H1 (cell line): Measurements from ENCODE around the gene ABCG8. TPM values are rescaled to one million over a fixed set of nuclear protein-coding genes. Genes with fewer than 3 reads are reported as not detected.

Experiments used
- CTCF ChIA-PET: fragments of 300-600 bp; sonication (Branson Sonifier 250); formaldehyde crosslinking; loops from one replicate; lab custom pipeline; 2021; ENCODE audit not compliant: partially characterized antibody; lab: Charles Lee
- POLR2A ChIA-PET: fragments of 300-600 bp; sonication (Branson Sonifier 250); formaldehyde crosslinking; loops from one replicate; lab custom pipeline; 2021; ENCODE audit warnings: inconsistent platforms; ENCODE audit not compliant: partially characterized antibody; lab: Charles Lee
- DNase-seq, 2 experiments: peaks; one replicate each; pipeline versions ENCODE4 v3.0.0 to v3.0.0-alpha.2; 2010 to 2022; ENCODE audit warnings: low spot score in 2 of 2, low read depth in 1 of 2, mixed read lengths in 1 of 2
- FAIRE-seq: peaks from 2 replicates; lab custom pipeline; 2011; peaks lifted over from hg19 to GRCh38; lab: Jason Lieb, UNC
- H2AFZ ChIP-seq: 2 replicates; pipeline ENCODE4 v1.8.1; 2012; ENCODE audit warnings: low read length, inconsistent platforms
- H2AK5ac ChIP-seq: 2 replicates; pipeline ENCODE4 v1.6.1; 2013; ENCODE audit warnings: low read depth, low read length
- H2BK120ac ChIP-seq: replicated peaks from 2 replicates; pipeline ENCODE3; 2013; ENCODE audit warnings: low read depth, low read length, inconsistent platforms
- H2BK12ac ChIP-seq: 2 replicates; pipeline ENCODE4 v1.6.1; 2013; ENCODE audit warnings: low read depth, low read length
- H2BK15ac ChIP-seq: 2 replicates; pipeline ENCODE4 v1.6.1; 2013; ENCODE audit warnings: low read length
- H2BK20ac ChIP-seq: 2 replicates; pipeline ENCODE4 v1.6.1; 2013; ENCODE audit warnings: low read length
- H2BK5ac ChIP-seq: 2 replicates; pipeline ENCODE4 v1.6.1; 2013; ENCODE audit warnings: low read depth, low read length
- H3K14ac ChIP-seq: 2 replicates; pipeline ENCODE4 v1.6.1; 2013; ENCODE audit warnings: inconsistent platforms; ENCODE audit not compliant: insufficient read length
- H3K18ac ChIP-seq: 2 replicates; pipeline ENCODE4 v1.6.1; 2013; ENCODE audit warnings: low read length; ENCODE audit errors: extremely low read depth
- H3K23ac ChIP-seq: 2 replicates; pipeline ENCODE4 v1.6.1; 2013; ENCODE audit warnings: inconsistent platforms; ENCODE audit not compliant: insufficient read length
- H3K23me2 ChIP-seq: 2 replicates; pipeline ENCODE4 v1.6.1; 2013; ENCODE audit warnings: low read depth, low read length
- H3K27ac ChIP-seq: 2 replicates; pipeline ENCODE4 v1.6.1; 2011; ENCODE audit warnings: low read depth, low read length, inconsistent platforms
- H3K27me3 ChIP-seq, 4 experiments: replicated peaks in 1 of 4; 1 replicate in 1 of 4; 2 replicates in 3 of 4; pipeline versions ENCODE4 v1.6.1 to v1.8.1; 2011 to 2013; ENCODE audit warnings: low read length in 3 of 4, mild to moderate bottlenecking in 3 of 4, inconsistent platforms in 2 of 4, mixed read lengths in 2 of 4, moderate library complexity in 1 of 4; ENCODE audit not compliant: control insufficient read depth in 3 of 4, insufficient read depth in 3 of 4; ENCODE audit errors: extremely low read depth in 1 of 4
- H3K36me3 ChIP-seq, 4 experiments: 2 replicates each; pipeline versions ENCODE4 v1.6.1 to v1.8.1; 2011 to 2013; ENCODE audit warnings: mild to moderate bottlenecking in 4 of 4, low read length in 3 of 4, moderate library complexity in 2 of 4, control low read depth in 1 of 4, inconsistent platforms in 1 of 4; ENCODE audit not compliant: insufficient read depth in 4 of 4, control insufficient read depth in 2 of 4
- H3K4ac ChIP-seq: replicated peaks from 2 replicates; pipeline ENCODE3; 2013; ENCODE audit warnings: low read length, low read depth, mixed read lengths, inconsistent platforms; ENCODE audit not compliant: insufficient read length
- H3K4me1 ChIP-seq, 4 experiments: replicated peaks in 1 of 4; 1 replicate in 1 of 4; 2 replicates in 3 of 4; pipeline versions ENCODE4 v1.6.1 to v1.8.1; 2011 to 2013; ENCODE audit warnings: low read length in 3 of 4, inconsistent platforms in 2 of 4, mixed read lengths in 1 of 4; ENCODE audit not compliant: insufficient read depth in 4 of 4, control insufficient read depth in 3 of 4
- H3K4me2 ChIP-seq, 2 experiments: 2 replicates each; pipeline versions ENCODE4 v1.6.1 to v1.8.1; 2011 to 2013; ENCODE audit warnings: low read depth in 2 of 2, low read length in 2 of 2, control low read depth in 1 of 2, inconsistent platforms in 1 of 2, mild to moderate bottlenecking in 1 of 2; ENCODE audit not compliant: insufficient read depth in 1 of 2
- H3K4me3 ChIP-seq, 4 experiments: fragments of 200-600, 300-600 bp in 1 of 4; sonication (generic), shearing (Covaris generic), sonication (Bioruptor Twin) in 1 of 4; 2 replicates each; pipeline versions ENCODE4 v1.5.1 to v1.8.1; 2011 to 2016; ENCODE audit warnings: low read length in 4 of 4, low read depth in 3 of 4, control low read depth in 2 of 4, inconsistent platforms in 2 of 4, mild to moderate bottlenecking in 2 of 4, mixed read lengths in 1 of 4, moderate library complexity in 1 of 4; ENCODE audit not compliant: insufficient read depth in 2 of 4; ENCODE audit errors: extremely low read depth in 1 of 4
- H3K56ac ChIP-seq: replicated peaks from 2 replicates; pipeline ENCODE3; 2013; ENCODE audit warnings: low read depth, mild to moderate bottlenecking, mixed read lengths, low read length, inconsistent platforms; ENCODE audit not compliant: insufficient read length
- H3K79me1 ChIP-seq: 2 replicates; pipeline ENCODE4 v1.6.1; 2013; ENCODE audit warnings: low read depth, low read length, control low read depth
- H3K79me2 ChIP-seq, 2 experiments: 2 replicates each; pipeline versions ENCODE4 v1.6.1 to v1.8.1; 2012 to 2013; ENCODE audit warnings: low read length in 2 of 2, mild to moderate bottlenecking in 2 of 2, inconsistent platforms in 1 of 2; ENCODE audit not compliant: insufficient read depth in 2 of 2, control insufficient read depth in 1 of 2
- H3K9ac ChIP-seq, 4 experiments: replicated peaks in 1 of 4; 1 replicate in 1 of 4; 2 replicates in 3 of 4; pipeline versions ENCODE4 v1.6.1 to v1.8.1; 2011 to 2013; ENCODE audit warnings: low read depth in 3 of 4, low read length in 3 of 4, control low read depth in 2 of 4, mild to moderate bottlenecking in 2 of 4, moderate library complexity in 2 of 4, inconsistent platforms in 1 of 4; ENCODE audit errors: extremely low read depth in 1 of 4
- H3K9me3 ChIP-seq, 2 experiments: 2 replicates each; pipeline versions ENCODE4 v1.6.1 to v1.8.1; 2012 to 2013; ENCODE audit warnings: mild to moderate bottlenecking in 2 of 2, moderate library complexity in 2 of 2, control low read depth in 1 of 2, inconsistent platforms in 1 of 2, low read depth in 1 of 2, low read length in 1 of 2, mixed read lengths in 1 of 2; ENCODE audit not compliant: insufficient read depth in 2 of 2
- H4K20me1 ChIP-seq, 2 experiments: replicated peaks in 1 of 2; 2 replicates each; pipeline versions ENCODE3 to v1.8.1; 2011 to 2013; ENCODE audit warnings: inconsistent platforms in 2 of 2, low read length in 2 of 2, mild to moderate bottlenecking in 1 of 2; ENCODE audit not compliant: insufficient read depth in 2 of 2, control insufficient read depth in 1 of 2
- H4K5ac ChIP-seq: 2 replicates; pipeline ENCODE4 v1.6.1; 2013; ENCODE audit warnings: low read length, low read depth, mixed read lengths, inconsistent platforms; ENCODE audit not compliant: insufficient read length
- H4K8ac ChIP-seq: 2 replicates; pipeline ENCODE4 v1.8.0; 2013; ENCODE audit warnings: mild to moderate bottlenecking, moderate library complexity, low read length, inconsistent platforms; ENCODE audit not compliant: insufficient read depth; ENCODE audit errors: extremely low read depth
- H4K91ac ChIP-seq: replicated peaks from 2 replicates; pipeline ENCODE3; 2013; ENCODE audit warnings: low read length, mixed read lengths, inconsistent platforms; ENCODE audit not compliant: insufficient read length
- BACH1 ChIP-seq: IDR thresholded peaks from 2 replicates; pipeline ENCODE4 v1.6.1; 2012; ENCODE audit warnings: low read length, improper control_type of control experiment
- CTCF ChIP-seq, 3 experiments: IDR thresholded peaks; 1 replicate in 2 of 3; 2 replicates in 1 of 3; pipeline versions ENCODE4 v1.5.1 to v1.6.1; 2011; ENCODE audit warnings: low read length in 3 of 3, mild to moderate bottlenecking in 3 of 3, inconsistent platforms in 2 of 3, low read depth in 1 of 3, moderate library complexity in 1 of 3; ENCODE audit not compliant: insufficient read depth in 1 of 3; ENCODE audit errors: control extremely low read depth in 1 of 3
- GTF2F1 ChIP-seq: IDR thresholded peaks from 2 replicates; pipeline ENCODE4 v1.6.1; 2012; ENCODE audit warnings: low read depth, low read length, improper control_type of control experiment, borderline replicate concordance
- KDM5A ChIP-seq: fragments of 200-600 bp; IDR thresholded peaks from 2 replicates; pipeline ENCODE4 v1.7.1; 2012; ENCODE audit warnings: mild to moderate bottlenecking, low read length, inconsistent platforms, mixed read lengths
- MAFK ChIP-seq: IDR thresholded peaks from 2 replicates; pipeline ENCODE4 v1.6.1; 2012; ENCODE audit warnings: low read depth, mild to moderate bottlenecking, improper control_type of control experiment, low read length
- NANOG ChIP-seq: IDR thresholded peaks from 2 replicates; pipeline ENCODE4 v1.6.1; 2011; ENCODE audit warnings: low read length, low read depth, mild to moderate bottlenecking, inconsistent platforms; ENCODE audit not compliant: insufficient read depth, poor library complexity, severe bottlenecking
- POLR2A ChIP-seq, 2 experiments: IDR thresholded peaks; 1 replicate in 1 of 2; 2 replicates in 1 of 2; pipeline ENCODE4 v1.6.1; 2011; ENCODE audit warnings: low read depth in 2 of 2, low read length in 2 of 2, mild to moderate bottlenecking in 2 of 2; ENCODE audit errors: control extremely low read depth in 1 of 2
- SIN3A ChIP-seq, 2 experiments: IDR thresholded peaks in 1 of 2; conservative IDR thresholded peaks in 1 of 2; 2 replicates each; pipeline ENCODE4 v1.6.1; 2011 to 2012; ENCODE audit warnings: low read length in 2 of 2, improper control_type of control experiment in 1 of 2, low read depth in 1 of 2, mild to moderate bottlenecking in 1 of 2
- TEAD4 ChIP-seq: IDR thresholded peaks from 2 replicates; pipeline ENCODE4 v1.6.1; 2012; ENCODE audit warnings: low read depth, low read length, inconsistent platforms, mixed read lengths
- USF2 ChIP-seq: IDR thresholded peaks from 2 replicates; pipeline ENCODE4 v1.6.1; 2011; ENCODE audit warnings: low read length, improper control_type of control experiment
- ZNF274 ChIP-seq: IDR thresholded peaks from 2 replicates; pipeline ENCODE4 v1.7.0; 2012; ENCODE audit warnings: low read length, borderline replicate concordance; ENCODE audit errors: extremely low read depth
- WGBS, 2 experiments: shearing (Covaris generic) in 1 of 2; methylation state at CpG; one replicate each; pipeline versions ENCODE4 v1.1.6 to v1.1.7; 2013 to 2015; ENCODE audit warnings: low lambda C conversion rate in 2 of 2, mixed read lengths in 2 of 2, inconsistent platforms in 1 of 2, low coverage in 1 of 2, missing lambda C conversion rate in 1 of 2; ENCODE audit not compliant: insufficient replicate concordance in 2 of 2, insufficient coverage in 1 of 2, insufficient read length in 1 of 2; ENCODE audit errors: extremely low coverage in 1 of 2, missing lambda C conversion rate in 1 of 2; 5-methylcytosine and 5-hydroxymethylcytosine counted together
- polyA plus RNA-seq, 7 experiments: library from polyadenylated mRNA; depleted of rRNA in 3 of 7; stranded (reverse) in 5 of 7; unstranded in 2 of 7; fragments of >200 nt in 5 of 7; fragments of 200-250 nt in 2 of 7; gene quantifications; 1 replicate in 5 of 7; 2 replicates in 1 of 7; 4 replicates in 1 of 7; pipeline versions ENCODE4 v1.2.1 to v1.2.3, GENCODE V29; 2011 to 2013; ENCODE audit warnings: missing spikeins in 2 of 7, mixed read lengths in 2 of 7
- total RNA-seq: library from RNA; stranded (reverse); fragmentation: NEBNext Ultra II Directional; extraction: Animal tissue kit (Norgen Biotek cat#: 25700); gene quantifications from 2 replicates; pipeline ENCODE4 v1.2.1, GENCODE V29; 2021

Gene ABCG8
- total and polyA plus RNA-seq, 2 of the 8 experiments (the other 6 are each of a cell fraction or from before 2014, with no cell fraction given) = not detected

- ChIA-PET CTCF (interaction anchor here (0.6 to 2.9 kb wide), 2 partner anchors 9 to 105 kb away, joined by 3 to 8 read pairs; no protein-coding TSS in a partner anchor), POLR2A (interaction anchor here (0.6 kb wide), 1 partner anchor 118 kb away, joined by 3 read pairs; no protein-coding TSS in a partner anchor)
- Histone ChIP-seq H3K27ac (no peak overlapping the region), H4K91ac (no peak overlapping the region), H2BK5ac (no peak overlapping the region), H2BK20ac (no peak overlapping the region), H2BK12ac (no peak overlapping the region), H3K36me3 (peaks cover 19 to 58% (median 44%) of the 10 kb centered on the region in 4 experiments), H4K5ac (no peak overlapping the region), H3K18ac (no peak overlapping the region), H2BK120ac (no peak overlapping the region), H3K56ac (no peak overlapping the region), H2AK5ac (no peak overlapping the region), H3K14ac (no peak overlapping the region), H3K4me3 (no peak overlapping the region), H3K23me2 (no peaks in the 10 kb centered on the region), H2BK15ac (no peak overlapping the region), H3K4ac (no peak overlapping the region), H3K79me1 (no peaks in the 10 kb centered on the region), H3K27me3 (no peaks in the 10 kb centered on the region), H3K9me3 (no peaks in the 10 kb centered on the region), H4K8ac (no peak overlapping the region), H2AFZ (no peak overlapping the region), H4K20me1 (peaks cover 0 to 2% of the 10 kb centered on the region in 2 experiments), H3K4me1 (no peaks in the 10 kb centered on the region), H3K4me2 (no peak overlapping the region), H3K79me2 (no peaks in the 10 kb centered on the region), H3K9ac (no peak overlapping the region), H3K23ac (no peak overlapping the region)
- WGBS, 2 experiments = 90% methylated on average over 7 of the region's 7 CpGs; no CpG with 5 or more reads in 1 of the 2 experiments
- FAIRE-seq (no peak), DNase-seq (no peak)
- no peak for TF ChIP-seq POLR2A (IDR thresholded peaks at IDR 0.05; ENCODE audit: control extremely low read depth in 1 of 2, low read depth in 2 of 2, low read length in 2 of 2)
- no peak for TF ChIP-seq BACH1
- no peak for TF ChIP-seq NANOG
- no peak for TF ChIP-seq KDM5A
- TF ChIP-seq GTF2F1 = no peak
- TF ChIP-seq CTCF (IDR thresholded peaks at IDR 0.05; ENCODE audit: control extremely low read depth in 1 of 3, insufficient read depth in 1 of 3, low read depth in 1 of 3, low read length in 3 of 3) = no peak
- no peak for TF ChIP-seq USF2
- TF ChIP-seq TEAD4 = no peak
- TF ChIP-seq ZNF274 = no peak
- TF ChIP-seq MAFK = no peak
- TF ChIP-seq SIN3A (conservative IDR thresholded peaks at IDR 0.05 in 1 of 2, IDR thresholded peaks at IDR 0.05 in 1 of 2; ENCODE audit: low read depth in 1 of 2, low read length in 2 of 2) = no peak
Observed at GRCh38 chr2:43887176-43887575, 48.4 kb downstream of the ABCG8 start.
